ENCODE measurements around the gene COL1A1.
A peak's percentile ranks its signal among the peaks of the same experiment; 100 is the strongest.

COL1A1 gene

GRCh38 chr17:50165066-50165465, 36.4 kb downstream of the COL1A1 start:
- no peaks in the 10 kb centered on the region for H3K9me3 ChIP-seq (replicated peaks; ENCODE audit: insufficient read depth, low read length)
- H2AFZ ChIP-seq (ENCODE audit: low read length), result no peak overlapping the region
- H3K79me2 ChIP-seq (ENCODE audit: low read length), result no peaks in the 10 kb centered on the region
- no peak overlapping the region for H3K4me3 ChIP-seq (ENCODE audit: low read length)
- no peaks in the 10 kb centered on the region for H4K20me1 ChIP-seq (ENCODE audit: insufficient read depth, low read length)
- TF ChIP-seq CTCF (IDR thresholded peaks at IDR 0.05; ENCODE audit: low read length) (no peak), EZH2 (optimal IDR thresholded peaks at IDR 0.05; ENCODE audit: low read depth, low read length) (no peak), EZH2phosphoT487 (IDR thresholded peaks at IDR 0.05; ENCODE audit: low read length) (no peak)
- no peaks in the 10 kb centered on the region for H3K27me3 ChIP-seq (replicated peaks; ENCODE audit: insufficient read depth, low read length)
- H3K4me1 ChIP-seq (ENCODE audit: low read length), result peaks cover 22% of the 10 kb centered on the region
- no peak overlapping the region for H3K9ac ChIP-seq (ENCODE audit: low read length)
- DNase-seq, result no peak
- H3F3A ChIP-seq (ENCODE audit: insufficient read depth, low read length), result no peaks in the 10 kb centered on the region
- H3K36me3 ChIP-seq (replicated peaks; ENCODE audit: insufficient read depth, low read length), result no peaks in the 10 kb centered on the region
- H3K9me2 ChIP-seq (replicated peaks; ENCODE audit: insufficient read depth, low read length), result no peaks in the 10 kb centered on the region
- H3K27ac ChIP-seq (ENCODE audit: low read length), result no peak overlapping the region
- no peak overlapping the region for H3K4me2 ChIP-seq (ENCODE audit: low read depth, low read length)

GRCh38 chr17:50164697-50164988, 36.8 kb downstream of the COL1A1 start:
- Histone ChIP-seq H3K9ac (ENCODE audit: low read length) (no peak overlapping the region), H3K4me1 (ENCODE audit: low read length) (peaks cover 20% of the 10 kb centered on the region), H3K27ac (ENCODE audit: low read length) (no peak overlapping the region), H3K9me2 (replicated peaks; ENCODE audit: insufficient read depth, low read length) (no peaks in the 10 kb centered on the region), H3F3A (ENCODE audit: insufficient read depth, low read length) (no peaks in the 10 kb centered on the region), H2AFZ (ENCODE audit: low read length) (no peak overlapping the region), H4K20me1 (ENCODE audit: insufficient read depth, low read length) (no peaks in the 10 kb centered on the region), H3K9me3 (replicated peaks; ENCODE audit: insufficient read depth, low read length) (no peaks in the 10 kb centered on the region), H3K79me2 (ENCODE audit: low read length) (no peaks in the 10 kb centered on the region), H3K4me3 (ENCODE audit: low read length) (no peak overlapping the region), H3K4me2 (ENCODE audit: low read depth, low read length) (no peak overlapping the region), H3K36me3 (replicated peaks; ENCODE audit: insufficient read depth, low read length) (no peaks in the 10 kb centered on the region), H3K27me3 (replicated peaks; ENCODE audit: insufficient read depth, low read length) (no peaks in the 10 kb centered on the region)
- no peak for DNase-seq
- no peak for TF ChIP-seq CTCF (IDR thresholded peaks at IDR 0.05; ENCODE audit: low read length)
- no peak for TF ChIP-seq EZH2phosphoT487 (IDR thresholded peaks at IDR 0.05; ENCODE audit: low read length)
- no peak for TF ChIP-seq EZH2 (optimal IDR thresholded peaks at IDR 0.05; ENCODE audit: low read depth, low read length)

GRCh38 chr17:50163843-50164696, 37.4 kb downstream of the COL1A1 start:
- H3K79me2 ChIP-seq (ENCODE audit: low read length), result no peaks in the 10 kb centered on the region
- no peaks in the 10 kb centered on the region for H3F3A ChIP-seq (ENCODE audit: insufficient read depth, low read length)
- no peaks in the 10 kb centered on the region for H3K9me2 ChIP-seq (replicated peaks; ENCODE audit: insufficient read depth, low read length)
- no peaks in the 10 kb centered on the region for H3K36me3 ChIP-seq (replicated peaks; ENCODE audit: insufficient read depth, low read length)
- no peak for DNase-seq
- H3K9me3 ChIP-seq (replicated peaks; ENCODE audit: insufficient read depth, low read length), result no peaks in the 10 kb centered on the region
- no peak overlapping the region for H3K9ac ChIP-seq (ENCODE audit: low read length)
- H3K27me3 ChIP-seq (replicated peaks; ENCODE audit: insufficient read depth, low read length), result no peaks in the 10 kb centered on the region
- H3K4me1 ChIP-seq (ENCODE audit: low read length), result peaks cover 19% of the 10 kb centered on the region
- no peaks in the 10 kb centered on the region for H4K20me1 ChIP-seq (ENCODE audit: insufficient read depth, low read length)
- H3K4me3 ChIP-seq (ENCODE audit: low read length), result no peak overlapping the region
- no peak overlapping the region for H3K27ac ChIP-seq (ENCODE audit: low read length)
- no peak overlapping the region for H3K4me2 ChIP-seq (ENCODE audit: low read depth, low read length)
- peak overlapping the region; percentile 37; the same call in 1 of the 2 replicates for H2AFZ ChIP-seq (ENCODE audit: low read length)
- no peak for TF ChIP-seq EZH2 (optimal IDR thresholded peaks at IDR 0.05; ENCODE audit: low read depth, low read length)
- no peak for TF ChIP-seq CTCF (IDR thresholded peaks at IDR 0.05; ENCODE audit: low read length)
- TF ChIP-seq EZH2phosphoT487 (IDR thresholded peaks at IDR 0.05; ENCODE audit: low read length), result no peak
